K562 (cell line): ENCODE data around the gene SUOX. TPM values are rescaled to one million over a fixed set of nuclear protein-coding genes. Genes with fewer than 3 reads are reported as not detected.

Experiments used
- ATAC-seq: fragments of 200-7000 bp; cut with Tn5 transposase; 3 replicates; pipeline ENCODE4 v1.9.1; 2020; ENCODE audit warnings: moderate library complexity
- BruUV-seq: library from RNA; stranded (reverse); fragments of 400-500 nt; replicated peaks from 2 replicates; lab custom pipeline; 2021; lab: Mats Ljungman, UMichigan
- CTCF ChIA-PET: fragments of 300-600 bp; formaldehyde crosslinking; extraction: SDS; loops from one replicate; lab custom pipeline; 2021; ENCODE audit warnings: low intra/inter-chr PET ratio; lab: Yijun Ruan, JAX
- POLR2A ChIA-PET: fragments of 300-600, 350-650 bp; sonication (Branson Sonifier 250); formaldehyde crosslinking; extraction: SDS; loops from one replicate; lab custom pipeline; 2021; ENCODE audit warnings: antibody characterized with exemption, inconsistent platforms; lab: Yijun Ruan, JAX
- DNase-seq, 4 experiments: peaks; one replicate each; pipeline versions ENCODE4 v3.0.0 to v3.0.0-alpha.2; 2011 to 2018; ENCODE audit warnings: low spot score in 3 of 4, mixed read lengths in 3 of 4; ENCODE audit errors: extremely low read depth in 1 of 4
- FAIRE-seq: peaks from 2 replicates; lab custom pipeline; 2011; peaks lifted over from hg19 to GRCh38; lab: Jason Lieb, UNC
- H2AFZ ChIP-seq: 2 replicates; pipeline ENCODE4 v1.6.0; 2011; ENCODE audit warnings: low read depth, low read length, control low read depth, inconsistent platforms
- H3K27ac ChIP-seq: fragments of 200-600 bp; 3 replicates; pipeline ENCODE4 v1.8.0; 2011; ENCODE audit warnings: low read depth, mild to moderate bottlenecking, control low read depth, inconsistent platforms, low read length, moderate library complexity, mixed read lengths; ENCODE audit errors: extremely low read depth
- H3K27me3 ChIP-seq, 2 experiments: fragments of 300-600 bp in 1 of 2; 2 replicates in 1 of 2; 3 replicates in 1 of 2; pipeline versions ENCODE4 v1.6.0 to v1.8.0; 2011; ENCODE audit warnings: inconsistent platforms in 2 of 2, low read length in 2 of 2, mild to moderate bottlenecking in 1 of 2, mixed read lengths in 1 of 2, moderate library complexity in 1 of 2; ENCODE audit not compliant: control insufficient read depth in 2 of 2, insufficient read depth in 2 of 2
- H3K36me3 ChIP-seq: fragments of 300-600 bp; 3 replicates; pipeline ENCODE4 v1.8.0; 2011; ENCODE audit warnings: mild to moderate bottlenecking, low read length, inconsistent platforms; ENCODE audit not compliant: control insufficient read depth, insufficient read depth
- H3K4me1 ChIP-seq, 2 experiments: fragments of 200-600 bp in 1 of 2; replicated peaks in 1 of 2; 2 replicates in 1 of 2; 3 replicates in 1 of 2; pipeline versions ENCODE4 v1.5.1 to v1.8.0; 2011; ENCODE audit warnings: inconsistent platforms in 2 of 2, low read length in 2 of 2, mild to moderate bottlenecking in 1 of 2, mixed read lengths in 1 of 2, moderate library complexity in 1 of 2; ENCODE audit not compliant: control insufficient read depth in 2 of 2, insufficient read depth in 2 of 2
- H3K4me2 ChIP-seq: 2 replicates; pipeline ENCODE4 v1.6.1; 2011; ENCODE audit warnings: low read length, control low read depth, inconsistent platforms, mixed read lengths; ENCODE audit not compliant: insufficient read depth
- H3K4me3 ChIP-seq: fragments of 200-600 bp; sonication (generic), shearing (Covaris generic); 2 replicates; pipeline ENCODE4 v1.5.1; 2016; ENCODE audit warnings: control low read depth, inconsistent platforms
- H3K79me2 ChIP-seq: fragments of 200-600 bp; 3 replicates; pipeline ENCODE4 v1.8.0; 2011; ENCODE audit warnings: low read length, inconsistent platforms; ENCODE audit not compliant: control insufficient read depth, insufficient read depth
- H3K9ac ChIP-seq, 2 experiments: 2 replicates each; pipeline versions ENCODE4 v1.6.0 to v1.6.1; 2011; ENCODE audit warnings: low read depth in 2 of 2, low read length in 2 of 2, control low read depth in 1 of 2, inconsistent platforms in 1 of 2, mild to moderate bottlenecking in 1 of 2, mixed read lengths in 1 of 2; ENCODE audit not compliant: insufficient read depth in 1 of 2
- H3K9me1 ChIP-seq: one replicate; pipeline ENCODE4 v1.6.0; 2011; ENCODE audit warnings: inconsistent platforms, mild to moderate bottlenecking, low read length, moderate library complexity; ENCODE audit not compliant: control insufficient read depth, insufficient read depth
- H3K9me3 ChIP-seq: replicated peaks from 2 replicates; pipeline ENCODE4 v1.5.1; 2011; ENCODE audit warnings: low read depth, low read length, inconsistent platforms; ENCODE audit not compliant: control insufficient read depth, insufficient read depth
- H4K20me1 ChIP-seq: replicated peaks from 2 replicates; pipeline ENCODE4 v1.6.1; 2011; ENCODE audit warnings: low read length, inconsistent platforms, mixed read lengths; ENCODE audit not compliant: control insufficient read depth, insufficient read depth
- AFF1 ChIP-seq, 2 experiments: fragments of 450-650 bp; IDR thresholded peaks; 2 replicates each; pipeline ENCODE4 v1.6.1; 2018; ENCODE audit warnings: mild to moderate bottlenecking in 2 of 2, low read depth in 1 of 2; ENCODE audit not compliant: partially characterized antibody in 2 of 2
- BRD9 ChIP-seq: fragments of 450-650 bp; IDR thresholded peaks from 2 replicates; pipeline ENCODE4 v1.6.1; 2018; ENCODE audit warnings: low read depth; ENCODE audit not compliant: partially characterized antibody
- FOXM1 ChIP-seq, 2 experiments: fragments of 450-650 bp in 1 of 2; sonication (generic) in 1 of 2; formaldehyde crosslinking in 1 of 2; IDR thresholded peaks; 2 replicates each; pipeline versions ENCODE4 v1.6.1 to v1.9.0; 2017 to 2022; ENCODE audit warnings: low read depth in 2 of 2, mild to moderate bottlenecking in 2 of 2, missing genetic modification reagents in 1 of 2, moderate library complexity in 1 of 2
- JUNB ChIP-seq: fragments of 450-650 bp; formaldehyde crosslinking; conservative IDR thresholded peaks from 2 replicates; pipeline ENCODE4 v1.4.0; 2020; ENCODE audit warnings: mild to moderate bottlenecking
- RBM39 ChIP-seq: fragments of 200-400 bp; formaldehyde crosslinking; optimal IDR thresholded peaks from 2 replicates; pipeline ENCODE3; 2018; ENCODE audit warnings: low read depth, low read length
- ZFP36 ChIP-seq: fragments of 150-350 bp; IDR thresholded peaks from 2 replicates; pipeline ENCODE4 v1.6.1; 2018; ENCODE audit warnings: low read length, low read depth; ENCODE audit not compliant: partially characterized antibody
- ZMIZ1 ChIP-seq, 2 experiments: fragments of 150-350 bp in 1 of 2; IDR thresholded peaks; 2 replicates each; pipeline ENCODE4 v1.6.1; 2012 to 2016; ENCODE audit warnings: low read depth in 2 of 2, low read length in 2 of 2, mild to moderate bottlenecking in 1 of 2, moderate library complexity in 1 of 2
- ZNF175 ChIP-seq: fragments of 200-800 bp; sonication (Bioruptor generic); IDR thresholded peaks from 2 replicates; pipeline ENCODE4 v1.6.1; 2016; ENCODE audit warnings: low read depth, mild to moderate bottlenecking, missing genetic modification characterization, missing compliant biosample characterization
- ZNF609 ChIP-seq: sonication (generic); formaldehyde crosslinking; IDR thresholded peaks from 2 replicates; pipeline ENCODE4 v1.8.1; 2023; ENCODE audit warnings: missing genetic modification reagents, mild to moderate bottlenecking, borderline replicate concordance
- WGBS: fragments of 100-300 bp; shearing (Covaris generic); methylation state at CpG from one replicate; pipeline ENCODE4 v1.1.6; 2016; ENCODE audit warnings: low coverage, mixed read lengths; ENCODE audit not compliant: insufficient coverage; ENCODE audit errors: missing lambda C conversion rate; 5-methylcytosine and 5-hydroxymethylcytosine counted together
- in situ Hi-C: fragments of 300-500 bp; cut with MboI; formaldehyde crosslinking; loops from 4 replicates; pipeline ENCODE4 v1.15.0; 2018; ENCODE audit warnings: inconsistent platforms, mixed read lengths
- intact Hi-C: fragments of 100-400 bp; cut with micrococcal nuclease; formaldehyde crosslinking; loops from 2 replicates; pipeline ENCODE4 v1.14.2; 2022
- polyA plus RNA-seq, 8 experiments: library from polyadenylated mRNA; depleted of rRNA in 4 of 8; stranded (reverse) in 5 of 8; unstranded in 3 of 8; fragments of >200 nt; fragmentation: Nextera tagmentation in 2 of 8; fragmentation: Illumina TruSeq in 1 of 8; extraction: Ambion mirVana in 2 of 8; extraction: Trizol in 1 of 8; gene quantifications; 2 replicates each; pipeline versions ENCODE4 v1.2.1 to v1.2.3, GENCODE V29; 2011 to 2014; ENCODE audit warnings: inconsistent platforms in 1 of 8, missing spikeins in 1 of 8
- total RNA-seq, 7 experiments: library from RNA; depleted of rRNA in 6 of 7; stranded (reverse); fragments of >200 nt in 6 of 7; fragmentation: Illumina TruSeq in 2 of 7; extraction: Trizol in 2 of 7; gene quantifications; 2 replicates each; pipeline versions ENCODE4 v1.2.1 to v1.2.3, GENCODE V29; 2011 to 2021; ENCODE audit warnings: low replicate concordance in 1 of 7

Gene SUOX
- total and polyA plus RNA-seq, 9 of the 15 experiments (the other 6 are each of a cell fraction or from before 2014, with no cell fraction given), result 9.2 to 39.7 (median 25.4) TPM

- in situ Hi-C loops, result no loop called here
- H3K27ac ChIP-seq, result no peak overlapping the region
- no peaks in the 10 kb centered on the region for H3K9me1 ChIP-seq
- FAIRE-seq (no peak), DNase-seq (no peak), ATAC-seq (no peak)
- intact Hi-C loops, result no loop called here
- H3K36me3 ChIP-seq, result peaks cover 11% of the 10 kb centered on the region; the same call in 2 of the 3 replicates
- WGBS, result 75% methylated on average over 2 of the region's 2 CpGs
- H3K4me1 ChIP-seq, result peaks cover 5 to 15% of the 10 kb centered on the region in 2 experiments; a peak in 4 of 5 replicates
- H3K9ac ChIP-seq, result no peak overlapping the region
- no peak overlapping the region for H2AFZ ChIP-seq
- H3K4me3 ChIP-seq, result no peak overlapping the region
- no peaks in the 10 kb centered on the region for H3K9me3 ChIP-seq
- H3K4me2 ChIP-seq, result no peak overlapping the region
- ChIA-PET POLR2A (no interaction called here), CTCF (no interaction called here)
- no peaks in the 10 kb centered on the region for H4K20me1 ChIP-seq
- no peaks in the 10 kb centered on the region for H3K27me3 ChIP-seq
- no TSS peak for BruUV-seq
- peaks cover 22% of the 10 kb centered on the region for H3K79me2 ChIP-seq
- TF ChIP-seq ZMIZ1 (IDR thresholded peaks at IDR 0.05; ENCODE audit: low read depth in 2 of 2, low read length in 2 of 2) (no peak), ZFP36 (no peak), AFF1 (IDR thresholded peaks at IDR 0.05; ENCODE audit: low read depth in 1 of 2, partially characterized antibody in 2 of 2) (no peak), FOXM1 (IDR thresholded peaks at IDR 0.05; ENCODE audit: low read depth) (no peak), FOXM1 (CRISPR knock-in tag; IDR thresholded peaks at IDR 0.05; ENCODE audit: low read depth) (no peak), JUNB (no peak), ZNF175 (no peak), ZNF609 (CRISPR knock-in tag) (no peak), BRD9 (no peak), RBM39 (no peak)
Observed at GRCh38 chr12:55963760-55964159, 33.3 kb upstream of the SUOX start.
